ENCODE data around the gene NBEAL2. TPM values are rescaled to one million over a fixed set of nuclear protein-coding genes. Genes with fewer than 3 reads are reported as not detected.
A peak's percentile ranks its signal among the peaks of the same experiment; 100 is the strongest.

Gene NBEAL2
- total RNA-seq, 1 donor from 2014 or later = 20.0 TPM

GRCh38 chr3:47010111-47010712, 30.7 kb downstream of the NBEAL2 start:
- no peak for TF ChIP-seq CTCF (IDR thresholded peaks at IDR 0.05; ENCODE audit: insufficient read depth, low read length, severe bottlenecking)
- Histone ChIP-seq H3K4me3 (ENCODE audit: low read depth, low read length) (peak overlapping the region; percentile 34), H3K36me3 (ENCODE audit: control insufficient read depth, insufficient read depth, low read length) (peaks cover 21% of the 10 kb centered on the region), H3K27me3 (ENCODE audit: control insufficient read depth, insufficient read depth, low read length) (no peaks in the 10 kb centered on the region)
- no peak for FAIRE-seq
- DNase-seq (ENCODE audit: low read depth) = no peak

GRCh38 chr3:47010910-47011309, 31.4 kb downstream of the NBEAL2 start:
- no peak for DNase-seq (ENCODE audit: low read depth)
- H3K36me3 ChIP-seq (ENCODE audit: control insufficient read depth, insufficient read depth, low read length) = peaks cover 18% of the 10 kb centered on the region
- no peaks in the 10 kb centered on the region for H3K27me3 ChIP-seq (ENCODE audit: control insufficient read depth, insufficient read depth, low read length)
- no peak for FAIRE-seq
- TF ChIP-seq CTCF (IDR thresholded peaks at IDR 0.05; ENCODE audit: insufficient read depth, low read length, severe bottlenecking) = no peak
- no peak overlapping the region for H3K4me3 ChIP-seq (ENCODE audit: low read depth, low read length)

GRCh38 chr3:47011371-47011770, 31.9 kb downstream of the NBEAL2 start:
- H3K27me3 ChIP-seq (ENCODE audit: control insufficient read depth, insufficient read depth, low read length) = no peaks in the 10 kb centered on the region
- no peak for TF ChIP-seq CTCF (IDR thresholded peaks at IDR 0.05; ENCODE audit: insufficient read depth, low read length, severe bottlenecking)
- H3K36me3 ChIP-seq (ENCODE audit: control insufficient read depth, insufficient read depth, low read length) = peaks cover 15% of the 10 kb centered on the region
- no peak for FAIRE-seq
- no peak overlapping the region for H3K4me3 ChIP-seq (ENCODE audit: low read depth, low read length)
- no peak for DNase-seq (ENCODE audit: low read depth)

- DNase-seq (ENCODE audit: low read depth) = no peak
- peaks cover 8% of the 10 kb centered on the region for H3K36me3 ChIP-seq (ENCODE audit: control insufficient read depth, insufficient read depth, low read length)
- H3K4me3 ChIP-seq (ENCODE audit: low read depth, low read length) = no peak overlapping the region
- no peak for TF ChIP-seq CTCF (IDR thresholded peaks at IDR 0.05; ENCODE audit: insufficient read depth, low read length, severe bottlenecking)
- FAIRE-seq = no peak
- H3K27me3 ChIP-seq (ENCODE audit: control insufficient read depth, insufficient read depth, low read length) = no peaks in the 10 kb centered on the region
Measured at GRCh38 chr3:47012342-47013230, 33.1 kb downstream of the NBEAL2 start.

GRCh38 chr3:47013231-47013630, 33.8 kb downstream of the NBEAL2 start:
- H3K36me3 ChIP-seq (ENCODE audit: control insufficient read depth, insufficient read depth, low read length) = peaks cover 3% of the 10 kb centered on the region
- H3K27me3 ChIP-seq (ENCODE audit: control insufficient read depth, insufficient read depth, low read length) = no peaks in the 10 kb centered on the region
- H3K4me3 ChIP-seq (ENCODE audit: low read depth, low read length) = no peak overlapping the region
- no peak for DNase-seq (ENCODE audit: low read depth)
- no peak for FAIRE-seq
- no peak for TF ChIP-seq CTCF (IDR thresholded peaks at IDR 0.05; ENCODE audit: insufficient read depth, low read length, severe bottlenecking)

Measured in bronchial epithelial cell (primary cell).